A673 (cell line): ENCODE results near the gene NR2C2.

Experiments
- EZH2 ChIP-seq: fragments of 200-600 bp; sonication (generic); IDR thresholded peaks from 2 replicates; pipeline ENCODE4 v1.6.1; 2017; ENCODE audit warnings: borderline replicate concordance, low read depth, mild to moderate bottlenecking, mixed read lengths, antibody characterized with exemption, low read length; ENCODE audit not compliant: poor library complexity, severe bottlenecking
- TF ChIP-seq, protein P1 (sequence below): fragments of 300-800, 200-600 bp; sonication (generic); conservative IDR thresholded peaks from 2 replicates; pipeline ENCODE4 v1.5.1; 2017; ENCODE audit warnings: low read depth, mild to moderate bottlenecking, antibody characterized with exemption, low read length, moderate library complexity, mixed read lengths

DNA sequence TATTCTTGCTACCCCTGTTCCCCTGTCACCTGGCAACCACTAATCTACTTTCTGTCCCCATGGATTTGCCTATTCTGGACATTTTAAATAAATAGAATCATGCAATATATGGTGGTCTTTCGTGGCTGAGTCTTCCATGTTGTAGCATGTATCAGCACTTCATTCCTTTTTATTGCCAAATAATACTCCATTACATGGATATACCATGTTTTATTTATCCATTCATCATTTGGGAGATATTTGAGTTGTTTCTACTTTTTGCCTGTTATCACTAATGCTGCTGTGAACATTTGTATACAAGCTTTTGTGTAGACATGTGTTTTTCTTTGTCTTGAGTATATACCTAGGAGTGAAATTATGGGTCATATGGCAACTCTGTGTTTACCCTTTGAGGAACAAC is 50.6 kb downstream of the NR2C2 start:
- TF ChIP-seq, protein P1, sequence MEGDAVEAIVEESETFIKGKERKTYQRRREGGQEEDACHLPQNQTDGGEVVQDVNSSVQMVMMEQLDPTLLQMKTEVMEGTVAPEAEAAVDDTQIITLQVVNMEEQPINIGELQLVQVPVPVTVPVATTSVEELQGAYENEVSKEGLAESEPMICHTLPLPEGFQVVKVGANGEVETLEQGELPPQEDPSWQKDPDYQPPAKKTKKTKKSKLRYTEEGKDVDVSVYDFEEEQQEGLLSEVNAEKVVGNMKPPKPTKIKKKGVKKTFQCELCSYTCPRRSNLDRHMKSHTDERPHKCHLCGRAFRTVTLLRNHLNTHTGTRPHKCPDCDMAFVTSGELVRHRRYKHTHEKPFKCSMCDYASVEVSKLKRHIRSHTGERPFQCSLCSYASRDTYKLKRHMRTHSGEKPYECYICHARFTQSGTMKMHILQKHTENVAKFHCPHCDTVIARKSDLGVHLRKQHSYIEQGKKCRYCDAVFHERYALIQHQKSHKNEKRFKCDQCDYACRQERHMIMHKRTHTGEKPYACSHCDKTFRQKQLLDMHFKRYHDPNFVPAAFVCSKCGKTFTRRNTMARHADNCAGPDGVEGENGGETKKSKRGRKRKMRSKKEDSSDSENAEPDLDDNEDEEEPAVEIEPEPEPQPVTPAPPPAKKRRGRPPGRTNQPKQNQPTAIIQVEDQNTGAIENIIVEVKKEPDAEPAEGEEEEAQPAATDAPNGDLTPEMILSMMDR: no peak
- no peak for TF ChIP-seq EZH2
